Pons (tissue), 1 donor: Measurements from ENCODE around the gene LPAR5.

Experiments used
- DNase-seq: peaks from one replicate; pipeline ENCODE4 v3.0.0-alpha.2; 2016; ENCODE audit warnings: low spot score

Gene LPAR5

GRCh38 chr12:6638305-6638704 lies 2.5 kb upstream of the LPAR5 start:
- no peak for DNase-seq

- no peak for DNase-seq
Measured at GRCh38 chr12:6635375-6635855, 344 bp downstream of the LPAR5 start.

- DNase-seq = peak; percentile 70
Measured at GRCh38 chr12:6632026-6632983, 3.5 kb downstream of the LPAR5 start.

GRCh38 chr12:6631549-6631961 lies 4.2 kb downstream of the LPAR5 start:
- no peak for DNase-seq

- DNase-seq = no peak
Measured at GRCh38 chr12:6630736-6631135, 5.0 kb downstream of the LPAR5 start.

- DNase-seq = no peak
Measured at GRCh38 chr12:6627616-6628015, 8.1 kb downstream of the LPAR5 start.

- no peak for DNase-seq
Measured at GRCh38 chr12:6626654-6627283, 9.0 kb downstream of the LPAR5 start.

GRCh38 chr12:6620885-6621274 lies 14.9 kb downstream of the LPAR5 start:
- no peak for DNase-seq

- no peak for DNase-seq
Measured at GRCh38 chr12:6620137-6620884, 15.4 kb downstream of the LPAR5 start.

- DNase-seq = no peak
Measured at GRCh38 chr12:6618483-6619225, 17.1 kb downstream of the LPAR5 start.

- DNase-seq = no peak
Measured at GRCh38 chr12:6615802-6616201, 20.0 kb downstream of the LPAR5 start.

- DNase-seq = no peak
Measured at GRCh38 chr12:6614513-6615172, 21.1 kb downstream of the LPAR5 start.

GRCh38 chr12:6613776-6614512 lies 21.8 kb downstream of the LPAR5 start:
- DNase-seq = peak; percentile 99

GRCh38 chr12:6613015-6613775 lies 22.6 kb downstream of the LPAR5 start:
- DNase-seq = peak; percentile 83

GRCh38 chr12:6612652-6613014 lies 23.1 kb downstream of the LPAR5 start:
- no peak for DNase-seq

GRCh38 chr12:6612247-6612646 lies 23.5 kb downstream of the LPAR5 start:
- no peak for DNase-seq

GRCh38 chr12:6608592-6609281 lies 27.0 kb downstream of the LPAR5 start:
- DNase-seq = no peak

GRCh38 chr12:6607751-6608591 lies 27.8 kb downstream of the LPAR5 start:
- DNase-seq = peak; percentile 86
